ENCODE measurements around the gene USF1. TPM values are rescaled to one million over a fixed set of nuclear protein-coding genes. Genes with fewer than 3 reads are reported as not detected.
"Not testable (repeated sequence)": the region's sequence is repeated elsewhere in the genome, so short reads cannot be mapped to it uniquely, and the experiment has no call there.

Gene USF1
- total and polyA plus RNA-seq, 2 experiments from 2014 or later: 23.8 to 74.8 TPM

DNA sequence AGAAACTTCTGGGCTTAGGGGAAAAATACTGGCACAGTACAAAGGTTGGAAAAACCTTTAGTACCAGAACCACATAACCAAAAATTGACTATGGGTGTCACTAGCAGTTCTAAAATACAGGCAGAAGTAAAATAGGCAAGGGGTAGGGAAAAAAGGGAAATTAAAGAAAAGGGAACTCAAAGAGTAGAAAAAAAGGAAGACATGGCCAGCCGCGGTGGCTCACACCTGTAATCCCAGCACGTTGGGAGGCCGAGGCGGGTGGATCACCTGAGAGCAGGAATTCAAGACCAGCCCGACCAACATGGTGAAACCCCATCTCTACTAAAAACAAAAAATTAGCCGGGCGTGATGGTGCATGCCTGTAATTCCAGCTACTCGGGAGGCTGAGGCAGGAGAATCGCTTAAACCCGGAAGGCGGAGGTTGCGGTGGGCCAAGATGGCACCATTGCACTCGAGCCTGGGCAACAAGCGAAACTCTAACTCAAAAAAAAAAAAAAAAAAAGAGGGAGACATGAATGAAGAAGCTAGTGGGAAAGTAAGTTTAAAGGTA lies 26.6 kb downstream of the USF1 start:
- Mint-ChIP-seq H3K27ac (peak overlapping the region; percentile 83), H3K36me3 (ENCODE audit: low read depth) (peaks cover 24% of the 10 kb centered on the region), H3K4me1 (peaks cover 46% of the 10 kb centered on the region), H3K4me3 (peak overlapping the region; percentile 89), H3K27me3 (ENCODE audit: insufficient read depth, low read depth, poor library complexity) (peaks cover 11% of the 10 kb centered on the region)
- not testable (repeated sequence) for DNase-seq (ENCODE audit: low spot score); ATAC-seq; H3K9me2 ChIP-seq (ENCODE audit: insufficient read depth); H2AFZ ChIP-seq; H3K36me3 ChIP-seq (ENCODE audit: insufficient read depth); H3K9me3 Mint-ChIP-seq; H3K27me3 ChIP-seq (ENCODE audit: insufficient read depth)
- Histone ChIP-seq H3K4me1 (ENCODE audit: insufficient read depth) (peaks cover 42% of the 10 kb centered on the region), H3K4me3 (peak overlapping the region; percentile 99), H3K4me2 (peak overlapping the region; percentile 97), H3K79me2 (replicated peaks; ENCODE audit: insufficient read depth) (peaks cover 66% of the 10 kb centered on the region), H3F3A (replicated peaks; ENCODE audit: low read depth) (peaks cover 17% of the 10 kb centered on the region), H3K27ac (ENCODE audit: low read depth) (peak overlapping the region; percentile 94), H4K20me1 (replicated peaks; ENCODE audit: insufficient read depth) (peaks cover 36% of the 10 kb centered on the region)

DNA sequence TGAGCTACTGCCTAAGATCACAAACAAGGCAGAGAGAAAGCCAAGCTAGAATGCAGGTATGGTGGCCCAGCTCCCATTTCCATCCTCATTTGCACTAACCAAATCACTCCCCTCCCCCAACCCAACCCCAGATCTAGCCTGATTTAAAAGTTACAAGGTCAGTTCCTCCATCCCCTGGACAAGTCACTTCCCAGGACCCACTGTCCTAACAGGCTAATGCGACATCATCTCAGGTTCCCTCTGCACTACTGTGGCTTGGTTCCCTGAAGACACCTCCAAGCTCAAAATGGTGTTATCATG lies 27.2 kb downstream of the USF1 start:
- ATAC-seq (no peak), DNase-seq (ENCODE audit: low spot score) (peak; percentile 57)
- peak overlapping the region; percentile 99 for H3K4me3 ChIP-seq
- H3K4me3 Mint-ChIP-seq: peak overlapping the region; percentile 89
- H3F3A ChIP-seq (replicated peaks; ENCODE audit: low read depth): peaks cover 21% of the 10 kb centered on the region
- no peak overlapping the region for H2AFZ ChIP-seq
- H3K9me3 Mint-ChIP-seq: no peaks in the 10 kb centered on the region; the same call in 2 of the 3 replicates
- peak overlapping the region; percentile 94 for H3K27ac ChIP-seq (ENCODE audit: low read depth)
- peaks cover 45% of the 10 kb centered on the region for H3K4me1 ChIP-seq (ENCODE audit: insufficient read depth)
- peaks cover 52% of the 10 kb centered on the region for H3K4me1 Mint-ChIP-seq
- H3K27me3 Mint-ChIP-seq (ENCODE audit: insufficient read depth, low read depth, poor library complexity): peaks cover 11% of the 10 kb centered on the region
- no peaks in the 10 kb centered on the region for H3K36me3 ChIP-seq (ENCODE audit: insufficient read depth)
- H3K27me3 ChIP-seq (ENCODE audit: insufficient read depth): no peaks in the 10 kb centered on the region
- H3K79me2 ChIP-seq (replicated peaks; ENCODE audit: insufficient read depth): peaks cover 72% of the 10 kb centered on the region
- TF ChIP-seq, protein P1, sequence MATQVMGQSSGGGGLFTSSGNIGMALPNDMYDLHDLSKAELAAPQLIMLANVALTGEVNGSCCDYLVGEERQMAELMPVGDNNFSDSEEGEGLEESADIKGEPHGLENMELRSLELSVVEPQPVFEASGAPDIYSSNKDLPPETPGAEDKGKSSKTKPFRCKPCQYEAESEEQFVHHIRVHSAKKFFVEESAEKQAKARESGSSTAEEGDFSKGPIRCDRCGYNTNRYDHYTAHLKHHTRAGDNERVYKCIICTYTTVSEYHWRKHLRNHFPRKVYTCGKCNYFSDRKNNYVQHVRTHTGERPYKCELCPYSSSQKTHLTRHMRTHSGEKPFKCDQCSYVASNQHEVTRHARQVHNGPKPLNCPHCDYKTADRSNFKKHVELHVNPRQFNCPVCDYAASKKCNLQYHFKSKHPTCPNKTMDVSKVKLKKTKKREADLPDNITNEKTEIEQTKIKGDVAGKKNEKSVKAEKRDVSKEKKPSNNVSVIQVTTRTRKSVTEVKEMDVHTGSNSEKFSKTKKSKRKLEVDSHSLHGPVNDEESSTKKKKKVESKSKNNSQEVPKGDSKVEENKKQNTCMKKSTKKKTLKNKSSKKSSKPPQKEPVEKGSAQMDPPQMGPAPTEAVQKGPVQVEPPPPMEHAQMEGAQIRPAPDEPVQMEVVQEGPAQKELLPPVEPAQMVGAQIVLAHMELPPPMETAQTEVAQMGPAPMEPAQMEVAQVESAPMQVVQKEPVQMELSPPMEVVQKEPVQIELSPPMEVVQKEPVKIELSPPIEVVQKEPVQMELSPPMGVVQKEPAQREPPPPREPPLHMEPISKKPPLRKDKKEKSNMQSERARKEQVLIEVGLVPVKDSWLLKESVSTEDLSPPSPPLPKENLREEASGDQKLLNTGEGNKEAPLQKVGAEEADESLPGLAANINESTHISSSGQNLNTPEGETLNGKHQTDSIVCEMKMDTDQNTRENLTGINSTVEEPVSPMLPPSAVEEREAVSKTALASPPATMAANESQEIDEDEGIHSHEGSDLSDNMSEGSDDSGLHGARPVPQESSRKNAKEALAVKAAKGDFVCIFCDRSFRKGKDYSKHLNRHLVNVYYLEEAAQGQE (IDR thresholded peaks at IDR 0.05; ENCODE audit: unreplicated experiment): no peak
- TF ChIP-seq EZH2 (IDR thresholded peaks at IDR 0.05; ENCODE audit: low read depth, unreplicated experiment) (no peak), ZNF114 (CRISPR knock-in tag; IDR thresholded peaks at IDR 0.05) (no peak), CREB1 (CRISPR knock-in tag; IDR thresholded peaks at IDR 0.05; ENCODE audit: low read depth) (no peak), STAT1 (IDR thresholded peaks at IDR 0.05; ENCODE audit: unreplicated experiment) (no peak), POLR2AphosphoS5 (IDR thresholded peaks at IDR 0.05; ENCODE audit: low read depth) (0 out of 2 replicates have a peak, but pooled peaks have one; percentile 20)
- TF ChIP-seq, protein P2, sequence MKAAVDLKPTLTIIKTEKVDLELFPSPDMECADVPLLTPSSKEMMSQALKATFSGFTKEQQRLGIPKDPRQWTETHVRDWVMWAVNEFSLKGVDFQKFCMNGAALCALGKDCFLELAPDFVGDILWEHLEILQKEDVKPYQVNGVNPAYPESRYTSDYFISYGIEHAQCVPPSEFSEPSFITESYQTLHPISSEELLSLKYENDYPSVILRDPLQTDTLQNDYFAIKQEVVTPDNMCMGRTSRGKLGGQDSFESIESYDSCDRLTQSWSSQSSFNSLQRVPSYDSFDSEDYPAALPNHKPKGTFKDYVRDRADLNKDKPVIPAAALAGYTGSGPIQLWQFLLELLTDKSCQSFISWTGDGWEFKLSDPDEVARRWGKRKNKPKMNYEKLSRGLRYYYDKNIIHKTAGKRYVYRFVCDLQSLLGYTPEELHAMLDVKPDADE (IDR thresholded peaks at IDR 0.05): no peak
- peaks cover 29% of the 10 kb centered on the region for H3K36me3 Mint-ChIP-seq (ENCODE audit: low read depth)
- no peaks in the 10 kb centered on the region for H3K9me2 ChIP-seq (ENCODE audit: insufficient read depth)
- peak overlapping the region; percentile 86 for H3K27ac Mint-ChIP-seq
- H3K4me2 ChIP-seq: peak overlapping the region; percentile 97
- peaks cover 38% of the 10 kb centered on the region for H4K20me1 ChIP-seq (replicated peaks; ENCODE audit: insufficient read depth)

All from GM23338 (cell line).